Measurements from ENCODE around the gene CDKN2AIPNL. TPM values are rescaled to one million over a fixed set of nuclear protein-coding genes. Genes with fewer than 3 reads are reported as not detected.
A peak's percentile ranks its signal among the peaks of the same experiment; 100 is the strongest.

CDKN2AIPNL gene
- 10 to 100 TPM in 2 of 6 experiments, 1 to 10 TPM in 4; 5.1 to 10.8 (median 7.8) TPM for total RNA-seq
- long read RNA-seq, partial matches to known transcripts, result 1 of 1 reads
- long read RNA-seq, other reads (novel, unspliced or antisense), result 0 of 1 reads

DNA sequence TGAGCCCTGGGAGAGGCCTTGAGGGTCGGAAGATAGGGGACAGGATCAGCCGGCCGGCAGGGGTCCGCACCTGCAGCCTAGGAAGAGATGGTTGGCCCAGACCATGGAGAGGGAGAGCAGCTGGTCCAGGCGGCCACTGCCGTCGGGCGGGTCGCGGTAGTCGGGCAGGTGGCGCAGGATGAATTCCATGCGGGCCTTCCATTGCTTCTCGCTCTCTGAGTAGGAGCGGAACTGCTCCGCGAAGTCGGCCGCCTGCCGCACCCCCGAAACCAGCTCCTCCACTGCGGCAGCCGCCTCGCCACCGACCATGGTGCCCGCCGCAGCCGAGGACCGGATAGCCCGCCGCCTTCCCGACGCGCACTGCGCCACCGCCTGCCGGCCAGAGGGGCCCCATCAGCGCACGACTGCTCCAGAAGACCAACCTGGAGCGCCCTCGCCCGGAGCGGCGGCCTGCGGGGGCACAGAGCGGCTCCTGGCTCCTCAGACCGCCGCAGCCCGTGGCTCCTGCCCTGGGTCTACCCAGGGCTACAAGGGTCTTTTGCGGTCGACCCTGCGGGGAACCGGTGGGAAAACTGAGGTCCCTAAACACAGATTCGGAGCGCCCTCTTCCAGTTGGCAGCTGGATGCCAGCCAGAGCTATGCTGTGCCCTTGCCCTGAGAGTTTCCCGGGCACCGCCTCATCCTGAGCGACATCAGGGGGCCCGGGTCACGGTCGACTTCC lies at the start of gene CDKN2AIPNL:
Gene CDKN2AIPNL, minus strand, starts transcription at position 336 of the 721 bp plus-strand sequence. Its CDS starts 27 bp downstream, at position 309.
- Histone ChIP-seq H3K4me1 (peaks cover 0 to 33% (median 12%) of the 10 kb centered on the region in 4 donors), H3K4me3 (peak within 1 kb of the TSS; percentile 69 to 95 (median 77)), H3K27ac (peak within 1 kb of the TSS; percentile 85 to 91 (median 88)), H3K9me3 (no peaks in the 10 kb centered on the region), H3K27me3 (no peaks in the 10 kb centered on the region), H3K36me3 (no peaks in the 10 kb centered on the region)
- ATAC-seq (peak; percentile 86 to 94 (median 90)), DNase-seq (peak; percentile 94 to 95 (median 95))
- TF ChIP-seq POLR2A (IDR thresholded peaks at IDR 0.05), result peak; percentile 78
- TF ChIP-seq, protein P1, sequence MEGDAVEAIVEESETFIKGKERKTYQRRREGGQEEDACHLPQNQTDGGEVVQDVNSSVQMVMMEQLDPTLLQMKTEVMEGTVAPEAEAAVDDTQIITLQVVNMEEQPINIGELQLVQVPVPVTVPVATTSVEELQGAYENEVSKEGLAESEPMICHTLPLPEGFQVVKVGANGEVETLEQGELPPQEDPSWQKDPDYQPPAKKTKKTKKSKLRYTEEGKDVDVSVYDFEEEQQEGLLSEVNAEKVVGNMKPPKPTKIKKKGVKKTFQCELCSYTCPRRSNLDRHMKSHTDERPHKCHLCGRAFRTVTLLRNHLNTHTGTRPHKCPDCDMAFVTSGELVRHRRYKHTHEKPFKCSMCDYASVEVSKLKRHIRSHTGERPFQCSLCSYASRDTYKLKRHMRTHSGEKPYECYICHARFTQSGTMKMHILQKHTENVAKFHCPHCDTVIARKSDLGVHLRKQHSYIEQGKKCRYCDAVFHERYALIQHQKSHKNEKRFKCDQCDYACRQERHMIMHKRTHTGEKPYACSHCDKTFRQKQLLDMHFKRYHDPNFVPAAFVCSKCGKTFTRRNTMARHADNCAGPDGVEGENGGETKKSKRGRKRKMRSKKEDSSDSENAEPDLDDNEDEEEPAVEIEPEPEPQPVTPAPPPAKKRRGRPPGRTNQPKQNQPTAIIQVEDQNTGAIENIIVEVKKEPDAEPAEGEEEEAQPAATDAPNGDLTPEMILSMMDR (IDR thresholded peaks at IDR 0.05), result peak; percentile 77 to 97 (median 82)
- WGBS (ENCODE audit: insufficient coverage, low coverage, low lambda C conversion rate, missing lambda C conversion rate), result 4% methylated on average over 11 of the region's 61 CpGs
- intact Hi-C loops (cut with DNase I), result loop anchor here in 1 of 2 donors (10.0 kb wide), 1 partner anchor 123 kb away; no protein-coding TSS in a partner anchor

DNA sequence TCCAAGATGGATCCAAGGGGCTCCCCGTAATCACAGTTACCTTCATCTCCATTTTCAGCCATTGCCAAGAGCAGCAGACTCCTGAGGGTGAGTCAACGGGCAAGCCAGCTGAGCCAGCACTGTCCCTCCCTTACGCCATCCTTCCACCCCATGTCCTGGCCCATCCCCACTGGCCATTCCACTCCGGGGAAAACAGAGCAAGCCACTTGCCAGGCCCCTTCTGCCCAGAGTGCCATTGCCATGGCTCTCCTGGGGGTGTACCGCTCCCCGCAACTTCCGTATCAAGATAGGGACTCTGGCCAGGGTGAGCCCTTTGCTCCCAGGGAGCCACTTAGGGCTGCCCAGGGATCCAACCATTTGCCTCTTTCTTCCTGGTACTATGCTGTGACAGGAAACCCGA lies 48.9 kb upstream of the CDKN2AIPNL start:
- TF ChIP-seq, protein P1 (IDR thresholded peaks at IDR 0.05), result no peak
- peak in 2 of 3 donors; percentile 27 to 36 for DNase-seq

DNA sequence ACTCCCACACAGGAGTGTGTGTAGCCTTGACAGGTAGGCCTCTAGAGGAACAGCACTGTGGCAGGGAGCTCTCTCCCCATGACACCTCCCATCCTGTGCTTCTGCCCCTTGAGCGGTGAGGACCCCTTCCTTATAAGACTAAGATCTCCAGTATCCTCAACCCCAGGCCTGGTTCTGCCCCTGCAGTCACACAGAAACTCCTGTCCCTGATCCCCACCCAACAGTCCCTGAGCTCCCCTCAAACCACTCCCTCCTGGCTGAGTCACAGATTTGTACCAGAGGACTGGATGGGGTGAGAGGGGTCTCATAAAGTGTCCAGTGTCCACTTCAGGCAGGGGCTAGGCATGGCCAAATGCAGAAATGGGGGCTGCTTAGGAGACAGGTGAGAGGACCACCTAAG lies 47.8 kb upstream of the CDKN2AIPNL start:
- ATAC-seq (no peak), DNase-seq (peak in 1 of 3 donors; percentile 5)
- Histone ChIP-seq H3K27ac (no peak overlapping the region), H3K4me3 (no peak overlapping the region), H3K4me1 (peaks cover 0 to 6% (median 2%) of the 10 kb centered on the region in 4 donors), H3K9me3 (no peaks in the 10 kb centered on the region), H3K27me3 (no peaks in the 10 kb centered on the region), H3K36me3 (no peaks in the 10 kb centered on the region)
- no peak for TF ChIP-seq POLR2A (IDR thresholded peaks at IDR 0.05)
- TF ChIP-seq, protein P1 (IDR thresholded peaks at IDR 0.05), result no peak
- no CpG with 5 or more reads among the region's 1 CpG for WGBS (ENCODE audit: insufficient coverage, low coverage, low lambda C conversion rate, missing lambda C conversion rate)
- intact Hi-C loops (cut with DNase I), result no loop called here

More for the DNA sequence above, 48.9 kb upstream of the CDKN2AIPNL start:
- no peak overlapping the region for H3K27ac ChIP-seq
- WGBS (ENCODE audit: insufficient coverage, low coverage, low lambda C conversion rate, missing lambda C conversion rate), result 77% methylated on average over 6 of the region's 8 CpGs
- H3K27me3 ChIP-seq, result no peaks in the 10 kb centered on the region
- H3K36me3 ChIP-seq, result no peaks in the 10 kb centered on the region
- H3K9me3 ChIP-seq, result no peaks in the 10 kb centered on the region
- H3K4me1 ChIP-seq, result peaks cover 0 to 16% (median 11%) of the 10 kb centered on the region in 4 donors
- intact Hi-C loops (cut with DNase I), result no loop called here
- no peak overlapping the region for H3K4me3 ChIP-seq
- ATAC-seq, result no peak

DNA sequence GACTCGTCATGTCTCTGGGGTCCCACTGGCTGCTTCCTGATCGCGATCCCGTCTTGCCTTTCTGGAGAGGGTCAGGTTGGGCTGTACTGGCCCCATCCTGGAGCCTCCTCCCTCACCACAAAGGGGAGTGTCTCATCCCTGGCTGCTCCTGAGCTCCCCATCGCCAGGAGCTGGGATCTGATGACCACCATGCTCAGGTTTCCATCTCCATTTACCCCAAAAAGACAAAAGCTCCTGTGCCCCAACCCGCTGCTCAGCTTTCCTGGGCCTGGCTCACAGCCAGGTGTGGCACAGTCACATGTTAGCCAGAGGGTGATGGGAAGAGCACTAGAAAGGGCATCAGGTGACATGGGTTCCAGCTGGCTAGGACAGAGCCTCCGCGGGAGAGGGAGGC lies 47.3 kb upstream of the CDKN2AIPNL start:
- H3K9me3 ChIP-seq, result no peaks in the 10 kb centered on the region
- TF ChIP-seq, protein P1 (IDR thresholded peaks at IDR 0.05), result no peak
- no peak for TF ChIP-seq POLR2A (IDR thresholded peaks at IDR 0.05)
- no peak for ATAC-seq
- H3K36me3 ChIP-seq, result no peaks in the 10 kb centered on the region
- H3K27me3 ChIP-seq, result no peaks in the 10 kb centered on the region
- peaks cover 0 to under 1% (median 0%) of the 10 kb centered on the region in 4 donors for H3K4me1 ChIP-seq
- intact Hi-C loops (cut with DNase I), result no loop called here
- H3K4me3 ChIP-seq, result no peak overlapping the region
- no peak for DNase-seq
- no peak overlapping the region for H3K27ac ChIP-seq
- WGBS (ENCODE audit: insufficient coverage, low coverage, low lambda C conversion rate, missing lambda C conversion rate), result 80% methylated on average over 2 of the region's 8 CpGs
